ENCODE results near the gene TMEM114. TPM values are rescaled to one million over a fixed set of nuclear protein-coding genes. Genes with fewer than 3 reads are reported as not detected.

The TMEM114 gene
- not detected for total RNA-seq

- TF ChIP-seq, protein P1, sequence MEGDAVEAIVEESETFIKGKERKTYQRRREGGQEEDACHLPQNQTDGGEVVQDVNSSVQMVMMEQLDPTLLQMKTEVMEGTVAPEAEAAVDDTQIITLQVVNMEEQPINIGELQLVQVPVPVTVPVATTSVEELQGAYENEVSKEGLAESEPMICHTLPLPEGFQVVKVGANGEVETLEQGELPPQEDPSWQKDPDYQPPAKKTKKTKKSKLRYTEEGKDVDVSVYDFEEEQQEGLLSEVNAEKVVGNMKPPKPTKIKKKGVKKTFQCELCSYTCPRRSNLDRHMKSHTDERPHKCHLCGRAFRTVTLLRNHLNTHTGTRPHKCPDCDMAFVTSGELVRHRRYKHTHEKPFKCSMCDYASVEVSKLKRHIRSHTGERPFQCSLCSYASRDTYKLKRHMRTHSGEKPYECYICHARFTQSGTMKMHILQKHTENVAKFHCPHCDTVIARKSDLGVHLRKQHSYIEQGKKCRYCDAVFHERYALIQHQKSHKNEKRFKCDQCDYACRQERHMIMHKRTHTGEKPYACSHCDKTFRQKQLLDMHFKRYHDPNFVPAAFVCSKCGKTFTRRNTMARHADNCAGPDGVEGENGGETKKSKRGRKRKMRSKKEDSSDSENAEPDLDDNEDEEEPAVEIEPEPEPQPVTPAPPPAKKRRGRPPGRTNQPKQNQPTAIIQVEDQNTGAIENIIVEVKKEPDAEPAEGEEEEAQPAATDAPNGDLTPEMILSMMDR (IDR thresholded peaks at IDR 0.05): no peak
- no peak for TF ChIP-seq EP300 (IDR thresholded peaks at IDR 0.05)
- no peak for TF ChIP-seq POLR2A (IDR thresholded peaks at IDR 0.05)
- Histone ChIP-seq H3K4me3 (peak within 1 kb of the TSS in 3 of 4 donors; percentile 1 to 22 (median 6)), H3K27ac (no peak within 1 kb of the TSS), H3K36me3 (no peaks in the 10 kb centered on the region), H3K4me1 (peaks cover 0 to 22% (median 8%) of the 10 kb centered on the region in 4 donors), H3K27me3 (peaks cover 0 to 55% of the 10 kb centered on the region in 2 donors), H3K9me3 (no peaks in the 10 kb centered on the region)
- 2 to 5% methylated on average over 39 to 41 of the region's 41 CpGs for WGBS, 2 donors
- DNase-seq (ENCODE audit: low spot score in 2 of 2): no peak
Observed at GRCh38 chr16:8589900-8590688, at the start of gene TMEM114. Gene TMEM114, minus strand, starts transcription at chr16:8590511. Its CDS starts 673 bp downstream, at chr16:8589838.

DNA sequence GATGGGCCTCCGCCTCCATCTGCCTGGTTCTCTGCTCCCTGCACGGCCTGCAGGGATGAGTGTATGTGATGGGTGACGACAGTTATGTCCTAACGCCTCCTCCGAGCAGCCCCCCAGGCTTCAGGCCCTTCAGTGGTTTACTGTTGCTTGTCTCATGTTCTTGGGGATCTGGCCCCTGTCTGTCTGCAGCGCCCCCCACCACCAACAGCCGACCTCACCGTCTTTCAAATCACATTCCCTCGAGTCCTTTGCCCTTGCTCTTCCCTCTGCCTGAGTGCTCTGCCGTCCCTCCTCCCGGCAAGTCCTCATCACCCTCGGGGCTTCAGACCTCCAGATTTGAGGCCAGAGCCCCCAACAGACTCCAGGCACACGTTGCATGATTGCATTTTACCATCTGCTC lies 49.4 kb upstream of the TMEM114 start:
- Histone ChIP-seq H3K4me3 (no peak overlapping the region), H3K36me3 (peaks cover 10 to 94% (median 45%) of the 10 kb centered on the region in 3 donors), H3K27ac (no peak overlapping the region), H3K4me1 (no peaks in the 10 kb centered on the region), H3K9me3 (no peaks in the 10 kb centered on the region), H3K27me3 (no peaks in the 10 kb centered on the region)
- TF ChIP-seq POLR2A (IDR thresholded peaks at IDR 0.05): no peak
- TF ChIP-seq, protein P1 (IDR thresholded peaks at IDR 0.05): no peak
- TF ChIP-seq EP300 (IDR thresholded peaks at IDR 0.05): no peak
- DNase-seq (ENCODE audit: low spot score in 2 of 2): no peak
- WGBS, 2 donors: 85 to 92% methylated on average over 11 of the region's 13 CpGs

- peaks cover 0 to 10% (median 0%) of the 10 kb centered on the region in 4 donors for H3K4me1 ChIP-seq
- H3K27ac ChIP-seq: no peak overlapping the region
- H3K9me3 ChIP-seq: no peaks in the 10 kb centered on the region
- H3K27me3 ChIP-seq: no peaks in the 10 kb centered on the region
- TF ChIP-seq POLR2A (IDR thresholded peaks at IDR 0.05): no peak
- TF ChIP-seq, protein P1 (IDR thresholded peaks at IDR 0.05): peak in 3 of 5 experiments; percentile 19 to 27 (median 21)
- no peak for DNase-seq (ENCODE audit: low spot score in 2 of 2)
- H3K4me3 ChIP-seq: no peak overlapping the region
- peaks cover 10 to 96% (median 27%) of the 10 kb centered on the region in 3 donors for H3K36me3 ChIP-seq
- 82 to 83% methylated on average over 17 to 18 of the region's 18 CpGs for whole genome bisulfite sequencing, 2 donors
Observed at GRCh38 chr16:8634991-8635736, 44.9 kb upstream of the TMEM114 start.

GRCh38 chr16:8632675-8633182 lies 42.4 kb upstream of the TMEM114 start:
- peak in 1 of 2 donors; percentile 15 for DNase-seq (ENCODE audit: low spot score in 2 of 2)
- Histone ChIP-seq H3K9me3 (no peaks in the 10 kb centered on the region), H3K27me3 (no peaks in the 10 kb centered on the region), H3K4me3 (no peak overlapping the region), H3K4me1 (peaks cover 0 to 10% (median 0%) of the 10 kb centered on the region in 4 donors), H3K27ac (peak overlapping the region in 3 of 4 donors; percentile 18 to 61 (median 36)), H3K36me3 (peaks cover 8 to 96% (median 26%) of the 10 kb centered on the region in 3 donors)
- TF ChIP-seq, protein P1 (IDR thresholded peaks at IDR 0.05): no peak
- 70 to 77% methylated on average over 5 of the region's 5 CpGs for WGBS, 2 donors
